HEK293 (cell line): Measurements from ENCODE around the gene IPO8.

Experiments
- CTCF ChIA-PET: fragments of 350-600 bp; formaldehyde crosslinking; extraction: SDS; loops from one replicate; lab custom pipeline; 2021; ENCODE audit warnings: antibody characterized with exemption; lab: Yijun Ruan, JAX
- POLR2A ChIA-PET: fragments of 300-600 bp; formaldehyde crosslinking; extraction: SDS; loops from one replicate; lab custom pipeline; 2020; ENCODE audit warnings: antibody characterized with exemption, inconsistent platforms; lab: Yijun Ruan, JAX
- H3K27ac ChIP-seq: fragments of 200-500 bp; sonication (Bioruptor generic); 2 replicates; pipeline ENCODE4 v1.5.1; 2014; ENCODE audit warnings: low read depth, low read length, control low read depth, inconsistent platforms; ENCODE audit errors: extremely low read depth
- H3K36me3 ChIP-seq, 2 experiments: fragments of 200-500 bp in 1 of 2; sonication (Bioruptor generic) in 1 of 2; 1 replicate in 1 of 2; 2 replicates in 1 of 2; pipeline ENCODE4 v1.5.1; 2014 to 2017; ENCODE audit warnings: inconsistent platforms in 2 of 2, low read length in 2 of 2; ENCODE audit not compliant: control insufficient read depth in 2 of 2, insufficient read depth in 1 of 2
- H3K4me1 ChIP-seq: fragments of 200-500 bp; sonication (Bioruptor generic); 2 replicates; pipeline ENCODE4 v1.5.1; 2014; ENCODE audit warnings: mild to moderate bottlenecking, low read length, inconsistent platforms; ENCODE audit not compliant: control insufficient read depth, insufficient read depth
- H3K4me3 ChIP-seq: 2 replicates; pipeline ENCODE4 v1.5.1; 2011; ENCODE audit warnings: low read depth, mild to moderate bottlenecking, control low read depth, low read length, moderate library complexity
- H3K9me3 ChIP-seq: fragments of 200-500 bp; sonication (Bioruptor generic); 2 replicates; pipeline ENCODE4 v1.5.1; 2014; ENCODE audit warnings: low read depth, low read length, inconsistent platforms; ENCODE audit not compliant: control insufficient read depth, insufficient read depth
- BCL11A ChIP-seq: fragments of 450-650 bp; formaldehyde crosslinking; IDR thresholded peaks from 2 replicates; pipeline ENCODE4 v1.5.1; 2016; ENCODE audit warnings: low read depth, missing biosample characterization, missing genetic modification characterization
- KLF1 ChIP-seq: fragments of 450-650 bp; formaldehyde crosslinking; IDR thresholded peaks from 2 replicates; pipeline ENCODE4 v1.5.1; 2016; ENCODE audit warnings: missing biosample characterization, missing genetic modification characterization
- KLF16 ChIP-seq: fragments of 450-650 bp; formaldehyde crosslinking; IDR thresholded peaks from 2 replicates; pipeline ENCODE4 v1.5.1; 2017; ENCODE audit warnings: missing biosample characterization, missing genetic modification characterization
- KLF7 ChIP-seq: fragments of 450-650 bp; formaldehyde crosslinking; IDR thresholded peaks from 2 replicates; pipeline ENCODE4 v1.5.1; 2016; ENCODE audit warnings: missing biosample characterization, missing genetic modification characterization, borderline replicate concordance
- MEIS1 ChIP-seq: sonication (generic); formaldehyde crosslinking; IDR thresholded peaks from 2 replicates; pipeline ENCODE4 v1.8.1; 2022; ENCODE audit warnings: missing genetic modification reagents, mild to moderate bottlenecking, borderline replicate concordance
- SCRT1 ChIP-seq: fragments of 450-650 bp; formaldehyde crosslinking; IDR thresholded peaks from 2 replicates; pipeline ENCODE4 v1.5.1; 2016; ENCODE audit warnings: missing biosample characterization, missing genetic modification characterization, borderline replicate concordance
- SP2 ChIP-seq: fragments of 450-650 bp; formaldehyde crosslinking; IDR thresholded peaks from 2 replicates; pipeline ENCODE4 v1.5.1; 2016; ENCODE audit warnings: missing biosample characterization, missing genetic modification characterization
- TRIM28 ChIP-seq: IDR thresholded peaks from 2 replicates; pipeline ENCODE4 v1.6.1; 2011; ENCODE audit warnings: low read length, control low read depth, borderline replicate concordance
- YY2 ChIP-seq: fragments of 450-650 bp; formaldehyde crosslinking; IDR thresholded peaks from 2 replicates; pipeline ENCODE4 v1.5.1; 2016; ENCODE audit warnings: missing biosample characterization, missing genetic modification characterization
- ZNF10 ChIP-seq: fragments of 450-650 bp; formaldehyde crosslinking; IDR thresholded peaks from 2 replicates; pipeline ENCODE4 v1.5.1; 2017; ENCODE audit warnings: missing biosample characterization, missing genetic modification characterization
- ZNF138 ChIP-seq: fragments of 450-650 bp; formaldehyde crosslinking; IDR thresholded peaks from 2 replicates; pipeline ENCODE4 v1.5.1; 2016; ENCODE audit warnings: missing biosample characterization, missing genetic modification characterization, borderline replicate concordance
- ZNF140 ChIP-seq: fragments of 450-650 bp; formaldehyde crosslinking; IDR thresholded peaks from 2 replicates; pipeline ENCODE4 v1.5.1; 2016; ENCODE audit warnings: missing biosample characterization, missing genetic modification characterization
- ZNF174 ChIP-seq: fragments of 450-650 bp; formaldehyde crosslinking; IDR thresholded peaks from 2 replicates; pipeline ENCODE4 v1.5.0; 2017; ENCODE audit warnings: missing biosample characterization, mild to moderate bottlenecking, missing genetic modification characterization
- ZNF214 ChIP-seq: fragments of 450-650 bp; formaldehyde crosslinking; IDR thresholded peaks from 2 replicates; pipeline ENCODE4 v1.5.1; 2017; ENCODE audit warnings: missing biosample characterization, mild to moderate bottlenecking, missing genetic modification characterization, borderline replicate concordance
- ZNF311 ChIP-seq: fragments of 450-650 bp; formaldehyde crosslinking; IDR thresholded peaks from 2 replicates; pipeline ENCODE4 v1.5.1; 2017; ENCODE audit warnings: missing biosample characterization, missing genetic modification characterization, borderline replicate concordance
- ZNF335 ChIP-seq: fragments of 450-650 bp; formaldehyde crosslinking; conservative IDR thresholded peaks from 2 replicates; pipeline ENCODE4 v1.5.1; 2016; ENCODE audit warnings: missing biosample characterization, missing genetic modification characterization
- ZNF341 ChIP-seq: fragments of 450-650 bp; formaldehyde crosslinking; IDR thresholded peaks from 2 replicates; pipeline ENCODE4; 2016; ENCODE audit warnings: low read depth, missing biosample characterization, missing genetic modification characterization
- ZNF404 ChIP-seq: fragments of 450-650 bp; formaldehyde crosslinking; IDR thresholded peaks from 2 replicates; pipeline ENCODE4 v1.5.1; 2017; ENCODE audit warnings: missing biosample characterization, missing genetic modification characterization
- ZNF521 ChIP-seq: fragments of 450-650 bp; formaldehyde crosslinking; IDR thresholded peaks from 2 replicates; pipeline ENCODE4 v1.5.1; 2017; ENCODE audit warnings: missing biosample characterization, mild to moderate bottlenecking, missing genetic modification characterization
- ZNF571 ChIP-seq: fragments of 450-650 bp; formaldehyde crosslinking; IDR thresholded peaks from 2 replicates; pipeline ENCODE4 v1.5.0; 2017; ENCODE audit warnings: missing biosample characterization, missing genetic modification characterization
- ZNF596 ChIP-seq: fragments of 450-650 bp; IDR thresholded peaks from 2 replicates; pipeline ENCODE4 v1.5.0; 2018; ENCODE audit warnings: missing biosample characterization, mild to moderate bottlenecking, missing genetic modification characterization, moderate library complexity
- ZNF629 ChIP-seq: fragments of 450-650 bp; formaldehyde crosslinking; IDR thresholded peaks from 2 replicates; pipeline ENCODE4 v1.5.1; 2017; ENCODE audit warnings: missing biosample characterization, missing genetic modification characterization
- ZNF830 ChIP-seq: fragments of 450-650 bp; IDR thresholded peaks from 2 replicates; pipeline ENCODE4 v1.5.0; 2018; ENCODE audit warnings: missing biosample characterization, missing genetic modification characterization, low read depth, mild to moderate bottlenecking, moderate library complexity
- ZSCAN30 ChIP-seq: fragments of 450-650 bp; IDR thresholded peaks from 2 replicates; pipeline ENCODE4 v1.5.1; 2018; ENCODE audit warnings: missing biosample characterization, mild to moderate bottlenecking, missing genetic modification characterization, moderate library complexity
- TF ChIP-seq, protein P1 (sequence below): fragments of 450-650 bp; formaldehyde crosslinking; conservative IDR thresholded peaks from 2 replicates; pipeline ENCODE4 v1.5.1; 2016; ENCODE audit warnings: low read depth, missing biosample characterization, missing genetic modification characterization
- TF ChIP-seq, protein P2 (sequence below): fragments of 450-650 bp; formaldehyde crosslinking; IDR thresholded peaks from 2 replicates; pipeline ENCODE4 v1.5.1; 2016; ENCODE audit warnings: missing biosample characterization, missing genetic modification characterization

The IPO8 gene

DNA sequence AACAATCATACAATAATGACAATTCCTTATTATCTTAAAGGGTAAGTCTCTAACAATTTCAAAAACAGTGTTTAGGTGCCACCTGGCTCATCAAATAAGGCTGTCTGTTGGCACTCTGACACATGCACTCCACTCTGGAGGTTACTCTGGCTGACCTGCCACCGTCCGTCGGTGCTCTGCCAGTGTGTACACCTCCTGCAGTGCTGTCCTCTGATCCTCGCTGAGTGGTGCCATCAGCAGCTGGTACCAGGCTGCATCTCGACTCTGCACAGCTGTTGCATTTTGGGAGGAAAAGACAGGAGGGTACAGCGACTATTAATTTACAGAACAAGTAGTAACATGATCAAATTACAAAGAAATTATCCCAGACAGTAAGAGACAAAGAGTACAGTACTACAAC is 63.9 kb downstream of the IPO8 start:
- peaks cover 10 to 61% of the 10 kb centered on the region in 2 experiments; a peak in 2 of 3 replicates for H3K36me3 ChIP-seq
- CTCF ChIA-PET = interaction anchor here (0.6 kb wide), 1 partner anchor 333 kb away, joined by 3 read pairs; no protein-coding TSS in a partner anchor
- POLR2A ChIA-PET = no interaction called here

DNA sequence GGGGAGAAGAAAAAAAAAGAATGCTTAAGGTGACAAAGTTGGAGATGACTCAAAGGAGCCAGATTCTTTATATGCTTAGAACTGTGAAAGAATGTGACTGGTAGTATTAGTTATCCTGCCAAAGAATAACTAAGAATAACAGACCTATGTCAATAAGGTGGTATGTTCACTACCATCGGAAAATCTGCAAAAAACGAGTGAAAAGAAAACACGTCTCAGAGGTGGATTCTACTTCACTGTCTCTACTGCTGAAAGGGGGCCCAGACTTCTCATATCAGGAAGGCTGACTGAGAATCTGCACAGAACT is 64.7 kb downstream of the IPO8 start:
- Histone ChIP-seq H3K4me3 (no peak overlapping the region), H3K36me3 (peaks cover 10 to 53% of the 10 kb centered on the region in 2 experiments; a peak in 2 of 3 replicates), H3K9me3 (no peaks in the 10 kb centered on the region), H3K4me1 (no peaks in the 10 kb centered on the region), H3K27ac (no peak overlapping the region)
- ChIA-PET POLR2A (no interaction called here), CTCF (interaction anchor here (0.6 kb wide), 1 partner anchor 154 kb away, joined by 3 read pairs; no protein-coding TSS in a partner anchor)
- no peak for TF ChIP-seq ZNF596
- no peak for TF ChIP-seq ZNF140 (tag by site-specific recombination)
- no peak for TF ChIP-seq YY2 (tag by site-specific recombination)
- TF ChIP-seq TRIM28 = no peak
- TF ChIP-seq ZNF174 = no peak
- no peak for TF ChIP-seq ZNF571 (tag by site-specific recombination)

More for the DNA sequence above, 63.9 kb downstream of the IPO8 start:
- Histone ChIP-seq H3K9me3 (no peaks in the 10 kb centered on the region), H3K4me3 (no peak overlapping the region), H3K4me1 (no peaks in the 10 kb centered on the region)
- TF ChIP-seq SP2 (no peak), ZNF341 (tag by site-specific recombination) (no peak)
- TF ChIP-seq, all 188 proteins: peak for 0
- H3K27ac ChIP-seq = no peak overlapping the region

DNA sequence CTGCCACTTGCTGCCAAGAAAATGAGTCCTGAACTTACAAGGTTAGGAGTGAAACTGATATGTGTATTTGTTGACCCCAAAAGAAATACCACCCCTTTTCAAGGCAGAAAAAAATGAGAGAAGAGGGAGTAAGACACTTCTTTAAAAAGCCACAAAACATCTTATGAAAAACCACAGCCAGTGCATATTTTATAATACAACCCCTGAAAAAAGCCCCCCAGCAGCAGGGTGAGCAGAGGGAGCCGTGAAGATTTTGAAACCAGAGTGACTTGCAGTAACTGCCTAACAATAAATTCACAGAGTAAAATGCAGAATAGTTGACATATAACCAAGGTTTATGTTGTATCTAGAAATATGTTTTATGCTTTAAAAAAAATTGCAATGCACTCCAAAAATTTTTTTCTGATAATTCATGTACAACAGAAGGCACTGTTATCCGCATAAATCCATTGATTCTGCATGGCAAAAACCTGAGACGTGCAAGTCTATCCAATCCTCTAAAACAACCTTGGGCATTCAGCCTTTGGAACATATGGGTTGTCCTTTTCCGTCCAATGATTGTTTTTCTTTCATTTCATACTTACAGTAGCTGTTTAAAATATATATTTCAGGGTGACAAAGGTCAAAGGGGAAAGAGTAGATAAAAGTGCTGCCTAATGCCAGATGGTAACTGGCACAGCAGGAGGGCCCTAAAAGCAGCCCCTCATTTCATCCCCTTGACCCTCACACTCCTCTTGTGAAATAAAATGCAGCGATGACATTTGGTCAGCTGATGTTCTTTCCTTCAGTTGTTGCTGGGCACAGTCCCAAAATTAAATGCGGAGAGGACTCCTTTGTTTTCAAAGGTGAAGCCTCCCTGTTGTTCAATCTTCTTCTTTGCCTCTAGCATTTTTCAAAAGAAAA is 65.3 kb downstream of the IPO8 start:
- Histone ChIP-seq H3K36me3 (peaks cover 10 to 51% of the 10 kb centered on the region in 2 experiments; a peak in 2 of 3 replicates), H3K4me1 (no peaks in the 10 kb centered on the region), H3K27ac (no peak overlapping the region), H3K9me3 (no peaks in the 10 kb centered on the region), H3K4me3 (no peak overlapping the region)
- CTCF ChIA-PET = interaction anchor here (0.8 kb wide), 1 partner anchor 139 kb away, joined by 3 read pairs; no protein-coding TSS in a partner anchor
- POLR2A ChIA-PET = no interaction called here
- no peak for TF ChIP-seq ZNF335 (tag by site-specific recombination)
- no peak for TF ChIP-seq ZNF830 (tag by site-specific recombination)
- TF ChIP-seq, protein P1, sequence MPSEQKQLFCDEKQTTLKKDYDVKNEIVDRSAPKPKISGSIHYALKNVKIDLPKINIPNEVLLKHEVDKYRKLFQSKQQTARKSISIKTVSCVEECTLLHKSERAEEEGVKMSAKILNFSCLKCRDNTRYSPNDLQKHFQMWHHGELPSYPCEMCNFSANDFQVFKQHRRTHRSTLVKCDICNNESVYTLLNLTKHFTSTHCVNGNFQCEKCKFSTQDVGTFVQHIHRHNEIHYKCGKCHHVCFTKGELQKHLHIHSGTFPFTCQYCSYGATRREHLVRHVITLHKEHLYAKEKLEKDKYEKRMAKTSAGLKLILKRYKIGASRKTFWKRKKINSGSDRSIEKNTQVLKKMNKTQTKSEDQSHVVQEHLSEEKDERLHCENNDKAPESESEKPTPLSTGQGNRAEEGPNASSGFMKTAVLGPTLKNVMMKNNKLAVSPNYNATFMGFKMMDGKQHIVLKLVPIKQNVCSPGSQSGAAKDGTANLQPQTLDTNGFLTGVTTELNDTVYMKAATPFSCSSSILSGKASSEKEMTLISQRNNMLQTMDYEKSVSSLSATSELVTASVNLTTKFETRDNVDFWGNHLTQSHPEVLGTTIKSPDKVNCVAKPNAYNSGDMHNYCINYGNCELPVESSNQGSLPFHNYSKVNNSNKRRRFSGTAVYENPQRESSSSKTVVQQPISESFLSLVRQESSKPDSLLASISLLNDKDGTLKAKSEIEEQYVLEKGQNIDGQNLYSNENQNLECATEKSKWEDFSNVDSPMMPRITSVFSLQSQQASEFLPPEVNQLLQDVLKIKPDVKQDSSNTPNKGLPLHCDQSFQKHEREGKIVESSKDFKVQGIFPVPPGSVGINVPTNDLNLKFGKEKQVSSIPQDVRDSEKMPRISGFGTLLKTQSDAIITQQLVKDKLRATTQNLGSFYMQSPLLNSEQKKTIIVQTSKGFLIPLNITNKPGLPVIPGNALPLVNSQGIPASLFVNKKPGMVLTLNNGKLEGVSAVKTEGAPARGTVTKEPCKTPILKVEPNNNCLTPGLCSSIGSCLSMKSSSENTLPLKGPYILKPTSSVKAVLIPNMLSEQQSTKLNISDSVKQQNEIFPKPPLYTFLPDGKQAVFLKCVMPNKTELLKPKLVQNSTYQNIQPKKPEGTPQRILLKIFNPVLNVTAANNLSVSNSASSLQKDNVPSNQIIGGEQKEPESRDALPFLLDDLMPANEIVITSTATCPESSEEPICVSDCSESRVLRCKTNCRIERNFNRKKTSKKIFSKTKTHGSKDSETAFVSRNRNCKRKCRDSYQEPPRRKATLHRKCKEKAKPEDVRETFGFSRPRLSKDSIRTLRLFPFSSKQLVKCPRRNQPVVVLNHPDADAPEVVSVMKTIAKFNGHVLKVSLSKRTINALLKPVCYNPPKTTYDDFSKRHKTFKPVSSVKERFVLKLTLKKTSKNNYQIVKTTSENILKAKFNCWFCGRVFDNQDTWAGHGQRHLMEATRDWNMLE (tag by site-specific recombination) = no peak
- TF ChIP-seq ZNF521 (tag by site-specific recombination) = no peak
- TF ChIP-seq ZSCAN30 (tag by site-specific recombination) = no peak
- no peak for TF ChIP-seq KLF16 (tag by site-specific recombination)
- TF ChIP-seq ZNF214 (tag by site-specific recombination) = no peak
- TF ChIP-seq SCRT1 (tag by site-specific recombination) = no peak
- TF ChIP-seq ZNF311 (tag by site-specific recombination) = no peak
- TF ChIP-seq ZNF629 (tag by site-specific recombination) = no peak
- TF ChIP-seq ZNF404 = no peak
- TF ChIP-seq BCL11A = no peak
- TF ChIP-seq, protein P2, sequence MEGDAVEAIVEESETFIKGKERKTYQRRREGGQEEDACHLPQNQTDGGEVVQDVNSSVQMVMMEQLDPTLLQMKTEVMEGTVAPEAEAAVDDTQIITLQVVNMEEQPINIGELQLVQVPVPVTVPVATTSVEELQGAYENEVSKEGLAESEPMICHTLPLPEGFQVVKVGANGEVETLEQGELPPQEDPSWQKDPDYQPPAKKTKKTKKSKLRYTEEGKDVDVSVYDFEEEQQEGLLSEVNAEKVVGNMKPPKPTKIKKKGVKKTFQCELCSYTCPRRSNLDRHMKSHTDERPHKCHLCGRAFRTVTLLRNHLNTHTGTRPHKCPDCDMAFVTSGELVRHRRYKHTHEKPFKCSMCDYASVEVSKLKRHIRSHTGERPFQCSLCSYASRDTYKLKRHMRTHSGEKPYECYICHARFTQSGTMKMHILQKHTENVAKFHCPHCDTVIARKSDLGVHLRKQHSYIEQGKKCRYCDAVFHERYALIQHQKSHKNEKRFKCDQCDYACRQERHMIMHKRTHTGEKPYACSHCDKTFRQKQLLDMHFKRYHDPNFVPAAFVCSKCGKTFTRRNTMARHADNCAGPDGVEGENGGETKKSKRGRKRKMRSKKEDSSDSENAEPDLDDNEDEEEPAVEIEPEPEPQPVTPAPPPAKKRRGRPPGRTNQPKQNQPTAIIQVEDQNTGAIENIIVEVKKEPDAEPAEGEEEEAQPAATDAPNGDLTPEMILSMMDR (tag by site-specific recombination) = no peak
- no peak for TF ChIP-seq ZNF10 (tag by site-specific recombination)
- TF ChIP-seq ZNF138 (tag by site-specific recombination) = no peak
- TF ChIP-seq MEIS1 = no peak
- TF ChIP-seq KLF7 (tag by site-specific recombination) = no peak
- no peak for TF ChIP-seq KLF1 (tag by site-specific recombination)
